Measurements from ENCODE around the gene SERPINB7.
A peak's percentile ranks its signal among the peaks of the same experiment; 100 is the strongest.

The SERPINB7 gene

GRCh38 chr18:63788447-63789096 lies 13.4 kb downstream of the SERPINB7 start:
- no peak for DNase-seq

DNA sequence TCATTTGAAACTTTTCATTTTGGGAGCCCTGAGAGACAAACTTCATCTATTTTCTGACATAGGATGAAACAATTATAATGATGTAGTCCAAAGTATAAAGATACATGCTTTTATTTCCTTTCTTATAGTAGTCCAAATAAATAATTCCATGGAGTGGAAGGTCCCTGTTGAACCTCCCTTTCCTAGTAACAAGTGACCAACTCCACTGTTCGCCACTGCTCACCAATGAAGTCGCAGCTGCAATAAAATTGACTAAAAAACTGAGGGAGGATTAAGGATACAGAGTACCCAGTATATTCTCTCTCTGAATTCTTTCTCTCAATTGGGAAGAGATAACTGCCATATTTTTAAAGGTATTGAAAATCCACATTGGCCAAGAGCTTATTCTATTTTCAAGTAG lies 14.1 kb downstream of the SERPINB7 start:
- DNase-seq = no peak

GRCh38 chr18:63795606-63796005 lies 20.4 kb downstream of the SERPINB7 start:
- DNase-seq = no peak

DNA sequence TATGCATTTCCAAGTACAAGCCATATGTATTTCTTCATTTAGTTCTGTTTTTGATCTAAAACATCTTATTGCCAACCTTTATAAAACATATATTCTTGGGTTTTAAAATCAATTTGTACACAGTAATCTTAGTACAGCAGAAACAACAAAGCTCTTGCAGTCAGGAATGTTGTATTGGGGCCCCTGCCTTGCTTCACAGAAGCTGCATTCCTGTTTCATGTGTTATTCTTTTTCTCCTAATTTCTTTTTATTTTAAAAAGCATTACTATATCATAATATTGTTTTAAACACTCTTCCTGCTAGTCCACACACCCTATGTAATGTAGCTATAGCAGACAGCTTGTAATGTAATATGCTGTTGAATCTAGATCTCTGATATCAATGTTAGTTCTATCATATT lies 24.0 kb downstream of the SERPINB7 start:
- no peak for DNase-seq

DNA sequence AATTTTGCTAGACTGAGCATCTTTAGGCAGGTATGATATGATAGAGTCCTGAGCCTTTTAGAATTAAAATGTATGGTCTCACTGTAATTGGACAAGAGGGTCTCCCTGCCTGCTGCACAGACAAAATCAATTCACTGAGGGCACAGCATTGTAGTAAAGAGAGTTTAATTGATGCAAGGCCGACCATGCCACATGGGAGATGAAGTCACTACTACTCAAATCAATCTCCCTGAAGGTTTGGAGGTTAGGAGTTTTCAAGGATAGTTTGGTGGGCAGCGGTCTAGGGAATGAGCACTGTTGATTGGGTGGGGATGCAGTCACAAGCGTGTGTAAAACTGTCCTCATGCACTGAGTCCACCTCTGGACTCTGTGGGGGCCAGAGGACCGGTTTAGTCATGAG lies 26.1 kb downstream of the SERPINB7 start:
- DNase-seq = no peak

DNA sequence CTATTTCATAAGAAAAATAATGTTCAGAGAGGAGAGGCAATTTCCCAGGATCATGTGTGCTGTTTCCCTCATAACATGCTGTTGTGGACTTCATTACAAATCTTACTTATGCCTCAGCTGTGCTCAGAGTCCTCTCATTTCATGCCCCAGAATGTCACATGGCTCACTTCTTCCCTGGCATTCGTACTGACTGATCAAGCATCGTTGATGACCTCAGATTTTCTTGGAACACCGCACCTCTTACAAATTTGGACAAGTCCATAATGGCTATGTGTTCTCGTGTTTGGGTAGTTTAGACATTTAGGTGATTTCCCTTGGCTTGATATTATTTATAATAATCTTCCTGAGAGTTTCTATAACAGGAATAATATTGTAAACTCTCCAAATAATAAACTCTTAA lies 32.9 kb downstream of the SERPINB7 start:
- DNase-seq = no peak

DNA sequence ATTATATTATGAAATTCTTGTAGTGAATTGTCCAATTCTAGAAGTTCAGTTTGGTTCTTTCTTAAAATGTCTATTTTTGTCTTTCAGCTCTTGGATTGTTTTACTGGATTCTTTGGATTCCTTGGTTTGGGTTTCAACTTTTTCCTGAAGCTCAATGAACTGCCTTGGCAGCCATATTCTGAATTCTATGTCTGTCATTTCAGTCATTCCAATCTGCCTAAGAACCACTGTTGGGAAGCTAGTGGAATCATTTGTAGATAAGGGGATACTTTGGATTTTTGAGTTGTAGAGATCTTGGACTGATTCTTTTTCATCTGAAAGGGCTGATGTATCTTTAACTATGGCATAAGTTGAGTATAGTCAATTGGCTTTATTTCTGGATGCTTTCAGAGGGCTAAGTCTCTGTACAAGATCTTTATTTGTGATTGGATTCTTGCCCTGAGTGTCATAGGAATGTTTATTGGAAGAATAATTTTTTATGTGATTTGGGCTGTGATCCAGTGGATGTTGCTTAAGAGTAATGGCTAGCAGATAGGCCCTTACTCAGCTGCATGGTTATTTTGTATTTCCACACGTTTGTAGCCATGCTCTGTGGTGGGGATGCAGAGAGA lies 42.3 kb downstream of the SERPINB7 start:
- no peak for DNase-seq

DNA sequence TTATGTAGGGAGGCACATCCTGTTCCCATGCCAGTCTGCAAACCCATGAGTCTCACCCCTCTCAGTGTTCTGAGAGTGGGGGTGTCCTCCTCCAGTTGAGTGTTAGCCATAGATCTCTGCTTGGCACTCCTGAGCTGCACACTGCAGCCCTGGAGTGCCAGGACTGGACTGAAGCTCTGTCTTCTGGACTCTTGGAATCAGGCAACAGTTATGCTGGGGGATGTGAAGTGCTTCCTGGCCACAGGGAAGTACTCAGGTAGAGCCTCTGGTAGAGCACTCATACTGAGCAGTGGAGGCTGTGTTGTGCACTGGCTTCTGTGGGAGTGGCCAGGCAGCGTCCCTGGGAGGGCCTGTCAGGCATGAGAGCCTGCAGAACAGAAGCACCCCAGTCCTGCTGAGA lies 43.0 kb downstream of the SERPINB7 start:
- DNase-seq = no peak

DNA sequence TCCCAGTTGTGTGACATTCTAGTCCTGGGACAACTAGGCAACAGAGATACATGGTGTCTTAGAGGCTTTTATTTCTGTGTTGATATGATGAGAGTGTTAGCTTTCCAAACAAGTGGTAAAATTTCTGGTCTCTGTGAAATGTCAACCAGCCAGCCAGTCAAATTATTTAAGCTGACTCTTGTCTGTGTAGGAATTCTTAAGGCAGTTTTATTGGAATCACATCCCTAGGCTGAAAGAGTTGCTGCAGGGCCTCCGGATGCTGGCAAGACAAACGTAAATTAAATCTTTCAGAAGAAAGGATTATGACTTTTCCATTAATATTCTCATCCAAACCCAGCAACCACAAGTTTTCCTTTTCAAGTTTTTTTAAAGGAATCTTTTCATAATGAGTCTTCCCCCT lies 44.6 kb downstream of the SERPINB7 start:
- no peak for DNase-seq

DNA sequence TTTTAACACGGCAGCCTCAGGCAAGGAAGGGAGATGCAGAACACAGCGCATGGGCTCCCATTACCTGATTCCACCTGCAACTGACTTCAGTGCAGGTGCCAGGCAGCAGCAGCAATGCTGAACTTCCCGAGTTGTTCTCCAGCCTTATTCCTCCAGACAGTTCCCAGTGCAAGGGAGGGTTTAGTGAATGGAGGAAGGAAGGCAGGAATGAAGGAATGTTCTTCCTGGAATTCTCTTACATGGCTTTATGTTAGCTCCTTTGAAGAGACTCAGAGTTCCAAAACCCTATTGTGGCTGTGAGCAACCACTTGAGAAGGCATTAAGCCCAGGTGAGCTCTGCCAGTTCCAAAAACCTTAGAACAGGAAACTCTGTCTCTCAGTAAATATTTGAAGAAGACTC lies 45.5 kb downstream of the SERPINB7 start:
- no peak for DNase-seq

GRCh38 chr18:63823516-63824219 lies 48.5 kb downstream of the SERPINB7 start:
- no peak for DNase-seq

- DNase-seq = no peak
Measured at GRCh38 chr18:63824220-63824525, 49.0 kb downstream of the SERPINB7 start.

DNA sequence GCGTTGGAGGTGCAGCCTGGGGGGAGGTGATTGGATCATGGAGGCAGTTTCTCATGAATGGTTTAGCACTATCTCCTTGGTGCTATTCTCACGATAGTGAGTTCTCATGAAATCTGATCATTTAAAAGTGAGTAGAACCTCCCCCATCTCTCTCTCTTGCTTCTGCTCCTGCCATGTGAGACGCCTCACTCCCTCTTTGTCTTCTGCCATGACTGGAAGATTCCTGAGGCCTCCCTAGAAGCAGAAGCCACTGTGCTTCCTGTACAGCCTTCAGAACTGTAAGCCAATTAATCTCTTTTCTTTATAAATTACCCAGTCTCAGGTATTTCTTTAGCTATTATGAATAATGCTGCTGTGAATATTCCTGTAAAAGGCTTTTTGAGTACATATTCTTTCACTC lies 52.9 kb downstream of the SERPINB7 start:
- DNase-seq = no peak

GRCh38 chr18:63828656-63829055 lies 53.4 kb downstream of the SERPINB7 start:
- DNase-seq = no peak

DNA sequence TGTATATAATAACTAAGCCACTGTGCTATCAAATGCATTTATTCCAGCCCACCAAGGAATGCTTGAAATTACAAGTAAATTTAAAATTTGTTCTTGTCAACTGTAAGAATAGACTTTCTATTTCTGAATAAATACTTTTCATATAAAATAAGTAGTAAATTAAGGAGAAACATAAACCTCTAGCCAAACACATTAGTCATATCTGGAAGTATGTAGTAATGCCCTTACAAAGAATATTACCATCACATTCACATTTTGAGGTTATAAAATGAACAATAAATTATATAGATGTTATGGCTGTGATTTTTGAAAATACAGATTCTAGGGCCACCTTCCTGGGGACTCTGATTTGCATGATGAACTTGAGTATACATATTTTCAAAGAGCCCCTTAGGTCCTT lies 54.7 kb downstream of the SERPINB7 start:
- no peak for DNase-seq

- DNase-seq = no peak
Measured at GRCh38 chr18:63831080-63831788, 56.0 kb downstream of the SERPINB7 start.

DNA sequence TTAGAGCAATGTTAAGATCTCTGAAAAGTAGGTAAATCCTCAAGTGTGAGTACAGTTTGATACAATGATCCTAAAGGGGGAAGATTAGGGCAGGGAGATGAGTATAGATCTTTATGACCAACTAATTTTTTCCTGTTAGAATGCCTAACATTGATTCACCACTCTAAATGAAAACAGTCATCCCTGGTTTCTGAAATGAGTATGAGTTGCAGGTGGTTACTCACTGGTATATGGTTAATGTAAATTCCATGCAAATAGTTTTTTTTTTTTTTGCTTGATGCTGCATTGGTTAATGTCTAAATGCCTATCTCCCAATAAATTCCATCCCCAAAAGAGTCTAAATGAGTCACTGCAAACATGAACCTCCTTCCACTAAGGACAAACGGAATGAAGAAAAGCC lies 57.3 kb downstream of the SERPINB7 start:
- no peak for DNase-seq

DNA sequence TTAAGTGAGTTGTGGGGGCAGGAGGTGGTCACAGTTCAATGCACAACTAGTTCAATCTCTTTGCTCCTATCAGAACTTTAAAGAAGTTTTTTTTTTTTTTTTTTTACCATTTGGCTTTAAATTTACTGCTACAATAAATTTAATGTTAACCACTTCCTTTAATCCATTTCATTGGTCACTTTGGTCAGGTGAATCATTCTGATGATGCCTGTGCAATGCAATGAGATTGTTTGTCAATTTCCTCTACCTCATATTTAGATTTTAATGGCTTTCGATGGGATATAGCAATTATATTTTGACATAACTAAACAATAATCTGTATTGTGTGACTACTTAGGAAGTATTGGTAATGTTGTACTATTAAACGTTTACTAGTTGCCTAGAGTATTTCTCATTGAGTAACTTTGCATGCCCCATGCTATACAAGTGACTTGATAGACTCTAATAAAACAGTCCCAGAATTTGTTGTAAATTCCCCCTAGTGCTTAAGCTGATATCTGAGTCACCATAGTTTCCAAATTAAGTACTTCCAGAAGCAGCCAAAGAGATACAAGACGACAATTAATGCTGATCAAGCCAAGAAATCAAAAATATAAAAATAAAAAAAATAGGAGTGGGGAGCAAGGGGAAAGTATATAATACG lies 59.4 kb downstream of the SERPINB7 start:
- no peak for DNase-seq

GRCh38 chr18:63836456-63836855 lies 61.2 kb downstream of the SERPINB7 start:
- DNase-seq = no peak

DNA sequence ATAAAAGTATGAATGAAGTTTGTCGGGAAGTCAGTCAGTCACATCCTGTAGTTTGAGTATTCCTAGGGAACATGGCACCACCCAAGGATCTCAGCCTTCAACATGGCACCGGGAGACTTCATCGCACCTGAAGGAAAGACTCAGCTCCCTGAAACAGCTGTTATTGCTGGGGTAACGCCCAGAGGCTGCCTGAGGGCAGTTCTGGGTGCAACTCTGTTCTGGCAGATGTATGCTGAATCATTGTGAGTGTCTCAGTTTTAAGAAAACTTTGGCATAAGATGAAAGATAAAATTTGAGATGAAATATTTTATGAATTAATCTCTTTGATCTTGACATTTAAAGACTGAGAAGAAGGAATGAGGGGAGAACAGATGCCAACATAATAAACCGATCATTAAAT lies 62.4 kb downstream of the SERPINB7 start:
- DNase-seq = no peak

DNA sequence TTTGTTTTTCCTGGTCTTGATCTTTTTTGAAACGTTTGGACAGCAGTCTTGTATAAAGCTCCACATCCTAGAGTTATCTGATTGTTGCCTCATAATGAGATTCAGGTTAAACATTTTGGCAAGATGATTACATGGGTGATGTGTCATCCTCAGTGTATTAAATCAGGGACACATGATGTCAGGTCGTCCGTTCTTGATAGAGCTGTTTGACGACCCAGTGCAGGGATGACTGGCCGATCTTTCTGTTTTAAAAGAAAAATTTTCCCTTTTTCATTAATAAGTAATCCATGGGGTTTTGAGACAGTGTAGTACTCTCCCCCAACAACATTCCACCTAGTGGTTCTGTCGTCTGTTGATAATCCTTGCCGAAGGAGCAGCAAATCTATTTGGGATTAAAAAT lies 67.8 kb downstream of the SERPINB7 start:
- DNase-seq = no peak

DNA sequence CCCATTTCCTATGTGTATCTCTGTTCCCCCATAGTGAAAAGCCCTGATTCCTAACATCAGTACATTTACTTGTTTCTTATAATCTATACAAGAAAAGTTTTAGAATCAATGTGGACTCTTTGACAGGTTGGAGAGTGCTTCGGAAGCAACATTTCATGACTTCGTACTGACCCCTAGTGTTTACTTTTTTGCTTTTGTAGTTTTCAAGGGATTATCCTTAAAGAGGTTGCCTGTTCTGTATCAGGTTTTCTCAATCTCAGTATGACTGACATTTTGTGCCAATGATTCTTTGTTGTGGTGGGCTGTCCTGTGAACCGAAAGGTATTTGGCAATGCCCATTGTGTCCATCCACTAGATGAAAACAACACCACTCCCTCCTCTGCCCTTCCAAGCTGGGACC lies 69.0 kb downstream of the SERPINB7 start:
- DNase-seq = peak in 1 of 2 experiments; percentile 16

- peak; percentile 53 to 66 for DNase-seq
Measured at GRCh38 chr18:63848159-63848558, 72.9 kb downstream of the SERPINB7 start.

DNA sequence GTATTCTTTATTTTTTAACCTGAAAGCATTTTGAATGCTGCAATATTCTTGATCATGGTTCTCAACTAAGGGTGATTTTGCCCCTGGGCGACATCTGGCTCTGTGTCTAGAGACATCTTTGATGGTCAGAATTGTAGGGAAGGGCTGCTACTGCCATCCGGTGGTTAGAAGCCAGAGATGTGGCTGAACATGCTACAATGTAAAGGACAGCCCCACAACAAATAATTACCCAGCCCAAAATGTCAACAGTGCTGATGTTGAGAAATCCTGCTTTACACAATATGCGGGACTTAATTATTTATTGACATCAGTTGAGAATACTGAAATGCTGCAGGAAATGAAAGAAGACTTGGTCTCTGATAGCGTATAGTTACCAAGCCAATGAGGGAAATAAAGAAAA lies 74.8 kb downstream of the SERPINB7 start:
- peak; percentile 52 to 55 for DNase-seq

All from NCI-H2081 (cell line).